GM18873 (cell line): ENCODE measurements around the gene GOLGA6A.
"Not testable (repeated sequence)": the region's sequence is repeated elsewhere in the genome, so short reads cannot be mapped to it uniquely, and the experiment has no call there.

Source experiments
- ATAC-seq: cut with Tn5 transposase; IDR thresholded peaks from one replicate; pipeline ENCODE4 v1.9.1; 2021; ENCODE audit warnings: mild to moderate bottlenecking, moderate library complexity, moderate number of reproducible peaks; ENCODE audit not compliant: unreplicated experiment, low FRiP score

Gene GOLGA6A

GRCh38 chr15:74082450-74082849 lies at the start of gene GOLGA6A:
TSS of gene GOLGA6A (minus strand) at chr15:74082550. CDS start at chr15:74082509, 41 bp downstream.
- ATAC-seq: not testable (repeated sequence)

DNA sequence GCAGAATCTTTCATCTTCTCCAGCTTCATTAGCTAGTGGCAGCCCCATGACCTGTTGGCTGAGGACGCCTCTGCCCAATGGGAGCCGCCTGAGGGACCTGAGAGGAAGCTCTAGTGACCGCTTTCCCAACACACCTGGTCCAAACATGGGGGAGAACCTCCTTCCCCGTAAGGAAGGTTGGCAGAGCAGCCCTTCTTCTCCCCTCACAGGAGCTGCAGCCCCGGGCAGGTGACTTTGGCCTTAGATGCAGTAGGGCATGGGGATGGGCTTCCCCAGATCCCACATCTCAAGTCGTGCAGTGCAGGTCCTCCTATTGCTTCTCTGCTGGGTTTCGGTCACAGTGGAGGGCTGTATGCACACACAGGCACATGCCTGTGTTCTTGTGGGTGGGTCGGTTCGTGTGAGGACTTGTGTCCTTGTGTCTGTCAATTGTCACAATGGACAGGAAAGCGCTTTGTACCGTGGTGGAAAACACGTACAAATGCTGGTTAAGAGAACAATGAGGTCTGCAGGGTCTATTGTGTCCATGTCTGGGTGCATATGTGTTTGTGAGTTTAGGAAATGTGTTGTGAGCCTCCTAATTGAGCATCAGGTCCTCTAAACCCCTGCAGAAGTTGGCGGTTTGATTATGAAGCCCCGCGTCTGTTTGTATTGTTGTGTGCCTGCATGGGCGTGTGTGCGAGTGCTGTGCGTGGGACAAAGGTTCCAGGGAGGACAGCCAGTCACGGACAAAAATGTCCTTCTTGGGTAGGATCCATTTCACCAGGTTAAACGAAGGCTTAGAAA lies 49.5 kb upstream of the GOLGA6A start:
- ATAC-seq: no peak

DNA sequence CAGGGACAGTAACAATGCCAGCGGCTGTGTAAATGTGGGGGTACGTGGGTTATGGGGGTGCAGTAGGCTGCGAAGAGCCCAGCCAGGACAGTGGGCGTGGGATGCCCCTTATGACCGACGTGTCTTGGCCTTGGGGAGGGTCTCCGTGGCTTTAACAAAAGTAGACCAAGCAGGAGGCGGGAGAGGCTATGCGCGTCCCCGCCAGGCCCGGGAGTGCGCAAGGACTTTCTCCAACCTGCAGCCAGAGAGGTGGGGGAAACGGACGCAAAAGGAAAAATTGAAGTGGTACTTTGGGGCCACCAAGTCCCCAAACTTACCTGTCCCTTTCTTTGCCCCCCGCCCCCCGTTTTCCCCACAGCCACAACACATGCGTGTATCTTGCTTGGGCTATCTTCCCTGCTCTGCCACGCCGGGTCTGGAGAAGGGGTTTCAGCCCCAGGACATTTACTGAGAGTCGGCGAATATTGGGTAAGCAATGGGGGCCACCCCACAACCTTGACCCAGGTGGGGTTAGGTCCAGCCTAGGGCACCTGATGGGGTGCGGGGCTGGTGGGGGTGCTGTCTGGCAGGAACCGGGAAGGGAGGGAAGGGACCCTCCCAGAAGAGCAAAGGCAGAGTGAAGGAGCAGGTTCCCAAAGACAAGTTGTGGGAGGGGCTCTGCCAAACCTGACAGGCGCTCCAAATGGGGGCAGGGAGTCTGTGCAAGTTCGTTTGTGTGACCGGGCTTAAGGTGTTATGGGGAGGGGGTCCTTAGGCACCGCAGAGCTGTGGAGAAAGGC lies 48.7 kb upstream of the GOLGA6A start:
- ATAC-seq: no peak

GRCh38 chr15:74130155-74130848 lies 48.0 kb upstream of the GOLGA6A start, which contains the start of gene ISLR2:
TSS of gene ISLR2 (plus strand) at chr15:74130586. CDS start at chr15:74132755, 2,169 bp downstream.
- ATAC-seq: no peak

DNA sequence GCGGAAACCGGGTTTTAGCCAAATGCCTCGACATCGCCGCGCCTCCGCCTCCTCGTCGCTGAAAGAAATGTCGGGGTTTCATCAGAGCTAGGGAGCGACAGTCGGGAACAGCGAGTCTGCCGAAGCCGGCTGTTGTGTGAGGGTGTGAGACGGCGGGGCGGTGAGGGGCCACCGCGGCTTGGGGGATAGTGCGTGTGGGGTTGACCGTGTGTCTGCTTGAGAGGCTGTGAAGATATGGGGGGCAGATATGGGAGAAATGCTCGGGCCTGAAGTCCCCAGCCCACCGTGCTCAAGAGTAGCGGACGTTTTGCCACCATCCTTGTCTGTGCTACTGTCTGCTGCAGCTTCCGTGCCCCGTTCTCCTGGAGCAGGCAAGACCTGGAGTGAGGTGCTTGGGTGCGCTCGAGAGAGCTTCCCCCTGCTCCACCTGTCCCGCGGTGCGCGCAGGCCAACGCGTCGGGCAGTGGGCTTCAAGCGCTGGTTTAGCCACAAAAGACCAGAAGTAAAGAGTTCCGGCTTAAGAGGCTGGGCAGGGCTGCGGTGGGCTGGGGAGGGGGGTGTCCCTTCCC lies 47.3 kb upstream of the GOLGA6A start:
- ATAC-seq: no peak

DNA sequence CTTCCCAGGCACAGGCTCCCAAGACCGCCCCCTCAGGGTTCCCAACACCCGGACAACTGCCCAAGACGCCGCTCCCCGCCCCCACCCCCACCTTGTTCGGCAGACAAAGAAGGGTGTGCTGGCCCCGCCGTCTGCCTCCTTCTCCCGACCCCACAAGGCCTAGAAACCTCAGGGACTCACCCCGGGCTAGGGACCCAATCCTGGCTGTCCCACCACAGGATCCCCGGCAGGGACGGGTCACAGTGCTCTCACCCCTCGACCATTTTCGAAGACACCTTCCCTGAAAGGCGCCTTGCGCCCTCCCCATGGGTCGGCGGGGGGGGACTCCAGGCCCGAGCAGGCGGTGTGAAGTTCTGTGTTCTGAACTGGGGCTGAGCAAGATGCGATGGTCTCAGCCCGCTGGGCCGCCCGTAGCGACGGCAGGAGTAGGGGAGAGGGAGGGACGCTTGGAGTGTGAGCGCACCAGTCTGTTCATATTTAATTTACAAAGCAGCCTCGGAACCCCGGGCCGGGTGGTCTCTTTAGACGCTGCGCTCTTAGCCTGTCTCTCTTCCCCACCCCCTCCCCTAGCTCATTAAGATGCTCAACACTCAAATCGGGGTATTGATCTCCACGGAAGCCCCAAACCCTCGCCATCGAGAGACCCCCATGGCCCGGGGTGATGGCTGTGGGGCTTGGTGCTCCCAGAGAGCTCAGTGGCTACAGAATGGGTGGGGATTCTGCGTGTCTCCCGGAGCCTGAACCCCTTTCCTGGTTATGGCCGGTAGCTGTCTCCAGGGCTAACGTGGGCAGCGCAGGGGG lies 46.6 kb upstream of the GOLGA6A start:
- no peak for ATAC-seq

- ATAC-seq: no peak
Measured at GRCh38 chr15:74127954-74128784, 45.8 kb upstream of the GOLGA6A start.

GRCh38 chr15:74127255-74127953 lies 45.1 kb upstream of the GOLGA6A start:
- ATAC-seq: no peak

DNA sequence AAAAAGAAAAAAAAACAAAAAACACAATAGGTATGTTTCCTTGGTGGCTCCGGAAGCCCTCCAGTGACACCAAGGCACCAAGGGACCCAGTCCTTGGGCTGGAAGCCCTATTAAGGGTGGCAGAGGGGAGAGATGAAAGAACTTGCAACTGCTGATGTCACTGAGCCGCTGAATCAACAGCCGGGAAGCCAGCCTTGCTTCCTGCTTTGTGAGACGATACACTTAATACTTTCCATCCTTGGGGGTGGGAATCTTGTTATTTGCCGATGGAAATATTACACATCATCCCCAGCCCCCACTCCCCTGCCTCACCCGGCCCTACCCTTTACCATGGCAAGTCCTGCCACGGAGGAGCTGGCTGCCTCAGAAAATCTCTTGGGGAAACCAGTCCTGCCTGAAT lies 42.4 kb upstream of the GOLGA6A start:
- ATAC-seq: no peak

DNA sequence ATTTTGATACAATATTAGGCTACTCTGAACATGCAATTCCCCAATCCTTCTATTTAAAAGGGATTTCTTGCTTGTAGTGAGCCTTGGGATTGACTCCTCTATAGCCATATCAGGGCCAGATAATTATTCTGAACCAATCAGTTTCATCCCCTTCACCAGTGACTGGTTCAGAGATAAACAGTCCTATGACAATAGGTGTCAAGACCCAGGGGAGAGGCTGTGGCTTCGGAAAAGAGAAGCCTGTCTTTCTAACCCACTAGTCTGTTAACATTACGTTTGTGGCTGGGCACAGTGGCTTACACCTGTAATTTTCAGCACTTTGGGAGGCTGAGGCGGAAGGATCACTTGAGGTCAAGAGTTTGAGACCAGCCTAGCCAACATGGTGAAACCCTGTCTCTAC lies 41.8 kb upstream of the GOLGA6A start:
- no peak for ATAC-seq

DNA sequence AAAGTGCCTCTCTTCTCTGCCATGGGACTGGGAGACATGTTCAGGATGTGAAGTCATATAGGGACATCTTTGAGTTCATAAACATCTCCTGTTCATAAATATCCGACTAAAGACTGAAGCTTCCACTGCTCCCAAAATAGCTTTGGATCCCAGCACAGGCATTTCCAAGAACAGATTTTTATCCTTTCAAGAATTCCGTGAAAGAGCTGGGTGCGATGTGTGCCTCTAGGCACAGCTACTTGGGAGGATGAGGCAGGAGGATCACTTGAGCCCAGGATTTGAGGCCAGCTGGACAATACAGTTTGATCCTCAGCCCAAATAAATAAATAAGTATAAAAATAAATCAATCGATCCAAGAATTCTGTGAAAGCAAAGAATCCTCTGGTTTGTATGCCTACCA lies 41.3 kb upstream of the GOLGA6A start:
- no peak for ATAC-seq

DNA sequence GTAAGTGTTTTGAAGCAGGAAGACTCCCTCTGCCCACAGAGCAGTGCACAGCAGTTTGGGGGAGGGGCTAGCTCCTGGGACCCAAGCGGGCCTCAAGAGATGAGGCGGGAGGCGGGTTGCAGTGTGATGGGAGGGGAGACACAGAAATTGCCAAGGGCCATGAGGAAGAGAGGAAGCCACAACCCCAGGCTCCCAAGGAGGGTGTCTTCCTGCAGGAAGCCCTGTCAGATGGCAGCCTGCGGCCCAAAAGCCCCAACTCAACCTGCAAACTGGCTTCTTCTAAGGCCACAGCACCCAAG lies 40.7 kb upstream of the GOLGA6A start:
- no peak for ATAC-seq

GRCh38 chr15:74122403-74123130 lies 40.2 kb upstream of the GOLGA6A start:
- no peak for ATAC-seq

DNA sequence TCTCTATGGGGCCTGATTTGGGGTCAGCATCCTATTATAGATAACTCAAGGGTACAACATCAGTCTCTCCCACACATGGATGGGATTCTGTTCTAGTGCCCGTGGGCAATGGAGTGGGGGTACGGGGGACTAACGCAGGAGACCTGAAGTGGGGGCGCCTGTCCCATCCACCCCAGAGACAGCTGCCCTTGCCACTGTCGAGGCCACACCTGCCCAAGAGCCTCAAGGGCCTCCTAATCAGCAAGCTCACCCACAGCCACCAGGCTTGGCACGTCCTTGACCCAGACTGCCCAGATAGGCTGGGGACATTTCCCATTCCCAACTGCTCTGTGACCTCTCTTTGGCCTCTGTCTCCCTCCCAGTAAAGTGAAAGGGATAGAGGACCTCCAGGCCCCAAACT lies 39.5 kb upstream of the GOLGA6A start:
- ATAC-seq: no peak

GRCh38 chr15:74121039-74121438 lies 38.7 kb upstream of the GOLGA6A start:
- ATAC-seq: no peak

DNA sequence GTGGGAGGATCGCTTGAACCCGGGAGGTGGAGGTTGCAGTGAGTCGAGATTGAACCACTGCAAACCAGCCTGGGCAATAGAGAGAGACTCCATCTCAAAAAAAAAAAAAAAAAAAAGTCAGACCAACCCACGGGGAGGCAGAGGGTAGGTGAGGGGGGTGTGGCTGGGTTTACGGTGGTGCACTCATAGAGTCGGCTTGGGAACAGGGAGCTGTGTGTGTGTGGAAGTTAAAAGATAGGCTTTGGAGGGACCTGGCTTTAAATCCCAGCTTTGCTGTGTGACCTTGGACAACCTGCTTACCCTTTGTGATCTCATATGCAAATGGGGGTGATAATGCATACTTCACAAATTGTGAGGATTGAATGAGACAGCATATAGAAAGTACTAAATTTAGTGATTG lies 38.1 kb upstream of the GOLGA6A start:
- no peak for ATAC-seq

DNA sequence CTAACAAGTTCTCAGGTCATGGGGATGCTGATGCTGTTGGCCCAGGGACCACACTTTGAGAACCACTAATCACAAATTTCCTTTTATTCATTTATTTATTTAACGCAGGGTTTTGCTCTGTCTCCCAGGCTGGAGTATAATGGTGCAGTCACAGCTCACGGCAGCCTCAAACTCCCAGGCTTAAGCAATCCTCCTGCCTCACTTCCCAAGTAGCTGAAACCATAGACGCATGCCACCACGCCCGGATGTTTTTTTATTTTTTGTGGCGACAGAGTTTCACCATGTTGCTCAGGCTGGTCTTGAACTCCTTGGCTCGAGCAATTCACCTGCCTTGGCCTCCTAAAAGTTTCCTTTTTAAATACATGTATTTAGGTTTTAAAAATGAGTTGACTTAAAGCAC lies 27.4 kb upstream of the GOLGA6A start:
- ATAC-seq: no peak

GRCh38 chr15:74108611-74109010 lies 26.3 kb upstream of the GOLGA6A start:
- not testable (repeated sequence) for ATAC-seq
